Measurements from ENCODE around the gene AADACL4. TPM values are rescaled to one million over a fixed set of nuclear protein-coding genes. Genes with fewer than 3 reads are reported as not detected.

The AADACL4 gene
- total and polyA plus RNA-seq, 2 of the 8 experiments (the other 6 are each of a cell fraction or from before 2014, with no cell fraction given): 0.08 TPM; not detected in 1

DNA sequence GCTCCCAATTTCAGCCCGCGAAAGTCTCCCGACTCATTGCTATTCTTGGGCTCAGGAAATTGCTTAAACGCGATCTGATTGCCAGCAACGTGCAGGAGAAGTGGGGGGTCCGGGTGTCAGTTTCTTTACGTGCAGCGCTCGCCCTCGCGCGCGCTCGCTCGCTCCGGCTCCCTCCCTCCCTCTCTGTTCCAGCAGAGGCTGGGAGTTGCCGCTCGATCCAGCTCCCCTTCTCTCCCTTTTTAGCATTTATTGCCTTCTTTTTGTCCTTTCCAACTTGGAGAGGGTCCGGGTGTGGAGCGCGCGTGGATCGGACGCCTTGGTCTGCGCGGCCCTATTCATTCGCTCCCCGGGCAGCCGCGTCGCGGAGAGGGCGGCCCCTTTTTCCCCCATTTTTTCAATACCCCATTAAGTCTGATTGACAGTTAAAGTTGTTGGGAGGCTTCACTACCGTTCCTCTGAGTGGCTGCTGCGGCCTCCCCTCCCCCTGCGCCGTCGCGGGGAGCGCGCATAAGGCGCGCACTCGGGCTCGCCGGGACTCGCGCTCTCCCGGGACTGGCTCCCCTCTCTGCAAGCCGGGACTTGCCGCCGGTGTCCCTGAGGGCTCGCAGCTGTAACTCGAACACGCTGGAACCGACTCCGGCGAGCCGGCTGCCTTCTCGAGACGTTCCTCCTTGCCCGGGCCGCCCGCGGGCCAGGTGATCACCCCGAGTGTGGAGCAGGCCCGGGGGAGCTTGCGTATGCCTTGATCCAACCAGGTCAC is 25.8 kb upstream of the AADACL4 start, which contains the start of gene DHRS3:
Gene DHRS3, minus strand, starts transcription at position 310 of the 760 bp plus-strand sequence. CDS start 862 bp downstream, outside the sequence.
- Histone ChIP-seq H2BK5ac (ENCODE audit: low read depth, low read length) (peak within 1 kb of the TSS; percentile 97; the same call in 1 of the 2 replicates), H3K56ac (replicated peaks; ENCODE audit: insufficient read length, low read depth, low read length) (peak within 1 kb of the TSS; percentile 78), H3K14ac (ENCODE audit: insufficient read length) (no peak within 1 kb of the TSS), H3K9me3 (ENCODE audit: insufficient read depth in 2 of 2, low read depth in 1 of 2, low read length in 1 of 2) (no peaks in the 10 kb centered on the region), H3K4me2 (ENCODE audit: insufficient read depth in 1 of 2, low read depth in 2 of 2, low read length in 2 of 2) (peak within 1 kb of the TSS; percentile 62 to 97), H2BK20ac (ENCODE audit: low read length) (peak within 1 kb of the TSS; percentile 34; the same call in 1 of the 2 replicates), H2AFZ (ENCODE audit: low read length) (no peak within 1 kb of the TSS), H2BK120ac (replicated peaks; ENCODE audit: low read depth, low read length) (no peak within 1 kb of the TSS), H3K79me2 (ENCODE audit: control insufficient read depth in 1 of 2, insufficient read depth in 2 of 2, low read length in 2 of 2) (peaks cover 17 to 26% of the 10 kb centered on the region in 2 experiments), H3K4me3 (ENCODE audit: extremely low read depth in 1 of 4, insufficient read depth in 2 of 4, low read depth in 3 of 4, low read length in 4 of 4) (peak within 1 kb of the TSS; percentile 81 to 97 (median 90)), H3K4me1 (replicated peaks in 1 of 4; ENCODE audit: control insufficient read depth in 3 of 4, insufficient read depth in 4 of 4, low read length in 3 of 4) (peaks cover 8 to 24% (median 14%) of the 10 kb centered on the region in 4 experiments), H4K20me1 (replicated peaks in 1 of 2; ENCODE audit: control insufficient read depth in 1 of 2, insufficient read depth in 2 of 2, low read length in 2 of 2) (peaks cover 0 to 7% of the 10 kb centered on the region in 2 experiments), H3K23ac (ENCODE audit: insufficient read length) (no peak within 1 kb of the TSS), H3K36me3 (ENCODE audit: control insufficient read depth in 2 of 4, insufficient read depth in 4 of 4, low read length in 3 of 4) (peaks cover 0 to 2% (median under 1%) of the 10 kb centered on the region in 4 experiments; a peak in 2 of 8 replicates), H3K23me2 (ENCODE audit: low read depth, low read length) (peaks cover 27% of the 10 kb centered on the region), H3K9ac (replicated peaks in 1 of 4; ENCODE audit: extremely low read depth in 1 of 4, low read depth in 3 of 4, low read length in 3 of 4) (peak within 1 kb of the TSS; percentile 55 to 74 (median 65)), H3K79me1 (ENCODE audit: low read depth, low read length) (peaks cover 7% of the 10 kb centered on the region), H3K4ac (replicated peaks; ENCODE audit: insufficient read length, low read depth, low read length) (peak within 1 kb of the TSS; percentile 10), H4K5ac (ENCODE audit: insufficient read length, low read depth, low read length) (peak within 1 kb of the TSS; percentile 55), H2BK15ac (ENCODE audit: low read length) (0 out of 2 replicates have a peak within 1 kb of the TSS, but pooled peaks have one; percentile 81), H2AK5ac (ENCODE audit: low read depth, low read length) (no peak within 1 kb of the TSS; the same call in 1 of the 2 replicates), H4K91ac (replicated peaks; ENCODE audit: insufficient read length, low read length) (peak within 1 kb of the TSS; percentile 80), H3K18ac (ENCODE audit: extremely low read depth, low read length) (peak within 1 kb of the TSS; percentile 98), H2BK12ac (ENCODE audit: low read depth, low read length) (peak within 1 kb of the TSS; percentile 68; the same call in 1 of the 2 replicates), H3K27me3 (replicated peaks in 1 of 4; ENCODE audit: control insufficient read depth in 3 of 4, extremely low read depth in 1 of 4, insufficient read depth in 3 of 4, low read length in 3 of 4) (no peaks in the 10 kb centered on the region; a peak in 1 of 7 replicates), H4K8ac (ENCODE audit: extremely low read depth, insufficient read depth, low read length) (peak within 1 kb of the TSS; percentile 26), H3K27ac (ENCODE audit: low read depth, low read length) (peak within 1 kb of the TSS; percentile 46; the same call in 1 of the 2 replicates)
- peak in 1 of 2 experiments; percentile 86 for DNase-seq (ENCODE audit: low read depth in 1 of 2, low spot score in 2 of 2)
- ChIA-PET POLR2A (ENCODE audit: partially characterized antibody) (interaction anchor here (0.6 to 11.4 kb wide), 12 partner anchors 8 to 482 kb away, joined by 3 to 107 read pairs (median 4); no protein-coding TSS in a partner anchor), CTCF (ENCODE audit: partially characterized antibody) (interaction anchor here (0.6 to 11.2 kb wide), 19 partner anchors 12 to 343 kb away, joined by 3 to 130 read pairs (median 5); no protein-coding TSS in a partner anchor)
- WGBS, 2 experiments (ENCODE audit: extremely low coverage in 1 of 2, insufficient coverage in 1 of 2, insufficient read length in 1 of 2, insufficient replicate concordance in 2 of 2, low coverage in 1 of 2, low lambda C conversion rate in 2 of 2, missing lambda C conversion rate in 1 of 2): 1% methylated on average over 54 of the region's 69 CpGs; no CpG with 5 or more reads in 1 of the 2 experiments
- FAIRE-seq: no peak
- TF ChIP-seq CTBP2 (IDR thresholded peaks at IDR 0.05; ENCODE audit: borderline replicate concordance, insufficient read depth, insufficient read length, low read length) (peak; percentile 94), BACH1 (IDR thresholded peaks at IDR 0.05; ENCODE audit: low read length) (no peak), JUND (IDR thresholded peaks at IDR 0.05; ENCODE audit: low read length) (no peak), SIN3A (conservative IDR thresholded peaks at IDR 0.05 in 1 of 2, IDR thresholded peaks at IDR 0.05 in 1 of 2; ENCODE audit: low read depth in 1 of 2, low read length in 2 of 2) (peak; percentile 92 to 94; a peak in 3 of 4 replicates), EZH2 (IDR thresholded peaks at IDR 0.05; ENCODE audit: low read depth, low read length, severe bottlenecking) (no peak), MAX (IDR thresholded peaks at IDR 0.05) (peak; percentile 71), SAP30 (IDR thresholded peaks at IDR 0.05; ENCODE audit: insufficient read depth, insufficient replicate concordance, low read length) (peak; percentile 92), SP4 (IDR thresholded peaks at IDR 0.05; ENCODE audit: low read length) (no peak)

Measured in H1 (cell line).